Mesenchymal stem cell (in vitro differentiated cells and primary cell): ENCODE data around the gene HCN3. TPM values are rescaled to one million over a fixed set of nuclear protein-coding genes. Genes with fewer than 3 reads are reported as not detected.
"Not testable (repeated sequence)": the region's sequence is repeated elsewhere in the genome, so short reads cannot be mapped to it uniquely, and the experiment has no call there.

Experiments
- DNase-seq: peaks from one replicate; pipeline ENCODE4 v3.0.0-alpha.2; 2013
- H2AFZ ChIP-seq: one replicate; pipeline ENCODE4 v1.6.1; 2013; ENCODE audit warnings: low read depth, mild to moderate bottlenecking, control low read depth, inconsistent platforms, low read length, moderate library complexity
- H2AK5ac ChIP-seq: 2 replicates; pipeline ENCODE4 v1.6.1; 2013; ENCODE audit warnings: low read length, moderate library complexity, mild to moderate bottlenecking, inconsistent platforms; ENCODE audit not compliant: severe bottlenecking
- H2BK120ac ChIP-seq: one replicate; pipeline ENCODE4 v1.6.1; 2013; ENCODE audit warnings: low read depth, mild to moderate bottlenecking, inconsistent platforms, low read length, moderate library complexity
- H2BK12ac ChIP-seq, 2 experiments: one replicate each; pipeline ENCODE4 v1.6.1; 2013; ENCODE audit warnings: inconsistent platforms in 2 of 2, low read length in 2 of 2, mild to moderate bottlenecking in 2 of 2, moderate library complexity in 2 of 2, control low read depth in 1 of 2
- H2BK15ac ChIP-seq: one replicate; pipeline ENCODE4 v1.6.1; 2013; ENCODE audit warnings: mild to moderate bottlenecking, low read depth, inconsistent platforms; ENCODE audit not compliant: poor library complexity, severe bottlenecking
- H2BK5ac ChIP-seq: 2 replicates; pipeline ENCODE4 v1.6.1; 2013; ENCODE audit warnings: low read depth, mild to moderate bottlenecking, low read length, control low read depth, inconsistent platforms; ENCODE audit not compliant: poor library complexity, severe bottlenecking
- H3K14ac ChIP-seq, 2 experiments: one replicate each; pipeline ENCODE4 v1.6.1; 2013; ENCODE audit warnings: inconsistent platforms in 2 of 2, low read length in 2 of 2, control low read depth in 1 of 2, mild to moderate bottlenecking in 1 of 2, moderate library complexity in 1 of 2
- H3K18ac ChIP-seq, 2 experiments: one replicate each; pipeline ENCODE4 v1.6.1; 2013; ENCODE audit warnings: inconsistent platforms in 2 of 2, low read length in 2 of 2, control low read depth in 1 of 2, low read depth in 1 of 2, mild to moderate bottlenecking in 1 of 2
- H3K23ac ChIP-seq, 2 experiments: one replicate each; pipeline ENCODE4 v1.6.1; 2013; ENCODE audit warnings: inconsistent platforms in 2 of 2, low read length in 2 of 2, mild to moderate bottlenecking in 2 of 2, moderate library complexity in 2 of 2, control low read depth in 1 of 2
- H3K27ac ChIP-seq: 2 replicates; pipeline ENCODE4 v1.5.1; 2013; ENCODE audit warnings: mild to moderate bottlenecking, moderate library complexity, low read length, control low read depth, inconsistent platforms; ENCODE audit not compliant: poor library complexity, severe bottlenecking
- H3K27me3 ChIP-seq, 2 experiments: 2 replicates each; pipeline versions ENCODE4 v1.6.1 to v1.7.0; 2013; ENCODE audit warnings: low read length in 2 of 2, mild to moderate bottlenecking in 2 of 2, moderate library complexity in 2 of 2, control low read depth in 1 of 2, inconsistent platforms in 1 of 2; ENCODE audit not compliant: control insufficient read depth in 1 of 2, insufficient read depth in 1 of 2
- H3K36me3 ChIP-seq, 2 experiments: 2 replicates each; pipeline versions ENCODE4 v1.6.1 to v1.7.0; 2013; ENCODE audit warnings: low read length in 2 of 2, control low read depth in 1 of 2, inconsistent platforms in 1 of 2, low read depth in 1 of 2, mild to moderate bottlenecking in 1 of 2; ENCODE audit not compliant: insufficient read depth in 2 of 2, control insufficient read depth in 1 of 2
- H3K4ac ChIP-seq, 2 experiments: one replicate each; pipeline ENCODE4 v1.6.1; 2013; ENCODE audit warnings: inconsistent platforms in 2 of 2, low read length in 2 of 2, mild to moderate bottlenecking in 2 of 2, moderate library complexity in 2 of 2, control low read depth in 1 of 2, low read depth in 1 of 2
- H3K4me1 ChIP-seq: 2 replicates; pipeline ENCODE4 v1.6.1; 2013; ENCODE audit warnings: low read depth, low read length, control low read depth; ENCODE audit not compliant: control insufficient read depth, insufficient read depth
- H3K4me2 ChIP-seq: 2 replicates; pipeline ENCODE4 v1.6.1; 2013; ENCODE audit warnings: low read length, mild to moderate bottlenecking, inconsistent platforms; ENCODE audit not compliant: poor library complexity, severe bottlenecking
- H3K4me3 ChIP-seq, 2 experiments: 2 replicates each; pipeline versions ENCODE4 v1.5.1 to v1.7.0; 2013; ENCODE audit warnings: low read length in 2 of 2, mild to moderate bottlenecking in 2 of 2, control low read depth in 1 of 2, low read depth in 1 of 2; ENCODE audit not compliant: insufficient read depth in 1 of 2
- H3K79me1 ChIP-seq: replicated peaks from 2 replicates; pipeline ENCODE4 v1.6.1; 2013; ENCODE audit warnings: mild to moderate bottlenecking, control low read depth, low read length, inconsistent platforms; ENCODE audit not compliant: poor library complexity, severe bottlenecking
- H3K9ac ChIP-seq: 2 replicates; pipeline ENCODE4 v1.7.0; 2013; ENCODE audit warnings: mild to moderate bottlenecking, low read length, moderate library complexity
- H3K9me3 ChIP-seq: 2 replicates; pipeline ENCODE4 v1.7.0; 2013; ENCODE audit warnings: mild to moderate bottlenecking, low read length; ENCODE audit not compliant: control insufficient read depth
- H4K8ac ChIP-seq: one replicate; pipeline ENCODE4 v1.6.1; 2013; ENCODE audit warnings: inconsistent platforms, mild to moderate bottlenecking, low read length, moderate library complexity
- H4K91ac ChIP-seq: one replicate; pipeline ENCODE4 v1.6.1; 2013; ENCODE audit warnings: mild to moderate bottlenecking, low read length, inconsistent platforms
- WGBS: methylation state at CpG from one replicate; pipeline ENCODE4 v1.1.7; 2013; ENCODE audit warnings: mixed read lengths; 5-methylcytosine and 5-hydroxymethylcytosine counted together
- polyA plus RNA-seq, 2 experiments: library from polyadenylated mRNA; stranded (reverse); fragments of 200-250 nt; gene quantifications; one replicate each; pipeline ENCODE4 v1.2.3, GENCODE V29; 2013

HCN3 gene
- polyA plus RNA-seq (2013, experiment 1 of 2), result 2.0 TPM
- polyA plus RNA-seq (2013, experiment 2 of 2), result 1.9 TPM

GRCh38 chr1:155277070-155277901 lies at the start of gene HCN3:
HCN3 (plus strand) TSS chr1:155277463; CDS start chr1:155277591, 128 bp downstream.
- Histone ChIP-seq H3K27me3 (no peaks in the 10 kb centered on the region), H3K14ac (no peak within 1 kb of the TSS), H2AK5ac (no peak within 1 kb of the TSS), H3K79me1 (peaks cover 4% of the 10 kb centered on the region), H4K91ac (no peak within 1 kb of the TSS), H2BK15ac (peak within 1 kb of the TSS; percentile 49), H3K4ac (no peak within 1 kb of the TSS), H3K9ac (peak within 1 kb of the TSS; percentile 78), H3K23ac (no peak within 1 kb of the TSS), H3K9me3 (no peaks in the 10 kb centered on the region), H4K8ac (no peak within 1 kb of the TSS), H3K4me2 (peak within 1 kb of the TSS; percentile 98), H2BK12ac (no peak within 1 kb of the TSS), H3K36me3 (peaks cover under 1 to 1% of the 10 kb centered on the region in 2 experiments), H2BK120ac (no peak within 1 kb of the TSS), H2AFZ (peak within 1 kb of the TSS; percentile 91), H2BK5ac (no peak within 1 kb of the TSS), H3K18ac (peak within 1 kb of the TSS in 1 of 2 experiments; percentile 11), H3K4me1 (peaks cover 8% of the 10 kb centered on the region), H3K27ac (no peak within 1 kb of the TSS), H3K4me3 (peak within 1 kb of the TSS; percentile 70 to 89)
- peak; percentile 95 for DNase-seq
- under 1% methylated on average over 63 of the region's 68 CpGs for WGBS

- WGBS, result 47% methylated on average over 7 of the region's 9 CpGs
- Histone ChIP-seq H3K4me2 (peak overlapping the region; percentile 64), H3K18ac (peak overlapping the region in 1 of 2 experiments; percentile 46), H2AFZ (no peak overlapping the region), H2BK5ac (no peak overlapping the region), H2BK12ac (no peak overlapping the region), H3K9me3 (no peaks in the 10 kb centered on the region), H4K8ac (peak overlapping the region; percentile 86), H4K91ac (peak overlapping the region; percentile 89), H3K4me1 (peaks cover 19% of the 10 kb centered on the region), H3K14ac (no peak overlapping the region), H3K4ac (peak overlapping the region; percentile 12 to 39), H3K27me3 (no peaks in the 10 kb centered on the region), H3K23ac (no peak overlapping the region), H2AK5ac (peak overlapping the region; percentile 45), H3K9ac (peak overlapping the region; percentile 95), H2BK120ac (no peak overlapping the region), H3K36me3 (peaks cover 0 to 3% of the 10 kb centered on the region in 2 experiments), H3K27ac (peak overlapping the region; percentile 59), H3K79me1 (peaks cover 2% of the 10 kb centered on the region), H3K4me3 (peak overlapping the region in 1 of 2 experiments; percentile 85), H2BK15ac (no peak overlapping the region)
- DNase-seq, result no peak
Measured at GRCh38 chr1:155228096-155228427, 49.2 kb upstream of the HCN3 start.

GRCh38 chr1:155231302-155231701 lies 46.0 kb upstream of the HCN3 start:
- not testable (repeated sequence) for H3K23ac ChIP-seq, H3K4me1 ChIP-seq, H3K9ac ChIP-seq, H3K4me3 ChIP-seq, H2AK5ac ChIP-seq, H3K14ac ChIP-seq, H3K4me2 ChIP-seq, H3K4ac ChIP-seq, H2BK12ac ChIP-seq, H4K8ac ChIP-seq, H2BK15ac ChIP-seq, DNase-seq, H3K18ac ChIP-seq, H2BK120ac ChIP-seq, H2BK5ac ChIP-seq, H3K9me3 ChIP-seq, H2AFZ ChIP-seq, H3K27ac ChIP-seq, H3K27me3 ChIP-seq, H3K79me1 ChIP-seq
- 45% methylated on average over 3 of the region's 3 CpGs for WGBS
- Histone ChIP-seq H3K36me3 (peaks cover 9 to 14% of the 10 kb centered on the region in 2 experiments), H4K91ac (peak overlapping the region; percentile 34)
